Jurkat, Clone E6-1 (cell line): ENCODE measurements around the gene TRAF3.

ENCODE experiments used
- DNase-seq: peaks from one replicate; pipeline ENCODE4 v3.0.0-alpha.2; 2011; ENCODE audit warnings: low read depth, low spot score
- H3K4me3 ChIP-seq: 2 replicates; pipeline ENCODE4 v1.5.1; 2011; ENCODE audit warnings: mild to moderate bottlenecking, low read length, control low read depth, moderate library complexity

Gene TRAF3

DNA sequence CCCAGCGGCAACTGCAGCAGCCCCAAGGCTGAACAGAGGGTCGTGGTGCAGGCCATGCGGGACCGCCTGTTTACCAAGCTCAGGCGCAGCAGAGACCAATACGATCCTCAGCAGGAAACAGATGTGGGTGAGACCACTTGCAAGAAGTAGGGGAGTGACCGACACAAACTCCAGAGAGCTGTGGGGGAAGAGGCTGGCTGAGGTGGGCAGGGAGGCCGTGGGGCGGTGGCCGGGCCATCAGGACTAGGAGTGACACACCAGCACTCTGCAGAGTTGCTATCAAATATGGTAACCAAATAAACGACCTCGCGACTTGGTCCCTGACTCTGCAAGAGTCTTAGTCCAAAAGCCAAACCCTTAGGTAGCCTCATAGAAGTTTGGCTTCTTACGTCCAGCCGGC is 175.9 kb downstream of the TRAF3 start:
- DNase-seq: no peak
- H3K4me3 ChIP-seq: no peak overlapping the region

DNA sequence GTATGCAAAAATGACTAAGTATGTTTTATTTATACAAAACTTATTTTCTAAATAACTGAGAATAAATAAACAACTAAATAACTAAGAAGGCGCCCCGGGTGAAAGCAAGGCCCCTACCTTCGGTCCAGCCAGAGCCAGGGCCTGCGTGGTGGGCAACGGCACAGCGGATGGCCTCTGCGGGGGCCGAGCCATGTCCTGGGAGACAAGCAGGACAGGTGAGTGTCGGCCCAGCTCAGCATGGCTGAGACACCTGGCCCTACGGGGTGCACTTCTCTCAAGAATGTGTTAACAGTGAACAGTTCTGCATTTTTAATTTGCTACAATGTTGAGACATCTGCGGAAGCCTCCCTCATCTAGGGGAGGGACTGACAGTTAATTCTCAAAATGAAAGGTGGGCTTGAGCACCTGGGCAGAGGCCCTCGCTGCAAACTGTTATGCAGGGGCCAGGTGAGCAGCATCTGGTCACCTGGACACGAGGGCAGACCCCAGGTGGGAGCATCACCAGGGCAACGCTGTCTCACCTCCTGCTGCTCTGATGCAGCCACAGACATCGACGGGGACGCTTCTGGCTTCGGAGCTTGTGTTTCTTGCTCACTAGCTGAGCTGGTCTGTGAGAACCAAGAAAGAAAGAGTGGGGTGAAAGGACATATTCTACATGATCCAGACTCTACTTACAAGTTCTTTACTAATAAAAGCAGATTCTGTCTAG is 177.0 kb downstream of the TRAF3 start:
- no peak overlapping the region for H3K4me3 ChIP-seq
- no peak for DNase-seq

DNA sequence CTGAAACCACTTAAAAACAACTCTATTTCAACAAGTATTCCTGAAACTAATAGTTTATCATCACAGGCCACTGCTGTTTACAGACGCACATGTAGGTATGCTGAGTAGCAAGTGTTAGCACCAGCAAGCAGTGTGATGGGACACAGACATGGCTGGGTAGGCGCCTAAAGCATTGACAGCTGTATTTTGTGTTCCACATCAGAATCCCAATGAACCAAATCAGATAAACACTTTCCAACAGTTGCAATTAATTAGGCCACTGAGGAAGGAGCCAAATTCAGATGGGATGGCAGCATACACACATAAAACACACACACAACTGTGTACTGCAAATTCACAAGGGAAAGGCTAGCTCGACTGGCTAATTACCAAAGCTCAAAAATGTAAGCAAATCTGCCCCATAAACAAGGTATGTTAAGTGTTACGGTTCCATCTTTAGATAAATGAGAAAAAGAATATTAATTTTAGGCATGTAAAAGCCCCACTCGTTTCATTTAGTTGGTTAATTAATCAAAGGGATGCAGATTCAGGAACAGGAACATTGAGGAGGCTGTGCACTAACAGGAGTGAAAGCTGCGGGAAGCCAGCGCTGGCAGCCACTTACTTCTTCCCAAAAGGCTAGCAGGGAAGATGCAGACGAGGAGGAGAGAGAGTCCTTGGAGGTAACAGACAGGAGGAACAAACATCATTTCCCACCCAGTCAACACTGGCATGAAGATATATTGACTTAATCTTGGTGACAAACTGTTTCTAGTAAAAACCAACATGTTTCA is 178.6 kb downstream of the TRAF3 start:
- H3K4me3 ChIP-seq: no peak overlapping the region
- no peak for DNase-seq

DNA sequence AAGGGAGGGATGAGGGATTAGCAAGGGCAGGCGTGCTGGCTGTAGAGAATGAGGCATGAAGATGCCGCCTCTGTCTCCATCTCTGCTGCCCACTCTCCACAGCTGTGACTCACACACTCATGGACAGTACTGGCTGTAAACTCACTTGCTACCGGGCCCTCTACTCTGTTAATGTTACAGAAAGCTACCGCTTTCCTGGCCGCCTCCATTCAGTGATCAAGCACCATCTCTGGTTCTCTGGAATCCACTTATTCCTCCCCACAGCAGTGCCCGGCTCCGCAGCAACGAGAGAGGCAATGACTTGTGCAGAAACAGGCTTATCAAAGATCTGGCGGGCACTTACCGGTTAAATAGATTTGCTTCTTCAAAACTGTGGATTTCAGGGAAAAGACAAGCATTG is 180.0 kb downstream of the TRAF3 start:
- no peak for DNase-seq
- no peak overlapping the region for H3K4me3 ChIP-seq

DNA sequence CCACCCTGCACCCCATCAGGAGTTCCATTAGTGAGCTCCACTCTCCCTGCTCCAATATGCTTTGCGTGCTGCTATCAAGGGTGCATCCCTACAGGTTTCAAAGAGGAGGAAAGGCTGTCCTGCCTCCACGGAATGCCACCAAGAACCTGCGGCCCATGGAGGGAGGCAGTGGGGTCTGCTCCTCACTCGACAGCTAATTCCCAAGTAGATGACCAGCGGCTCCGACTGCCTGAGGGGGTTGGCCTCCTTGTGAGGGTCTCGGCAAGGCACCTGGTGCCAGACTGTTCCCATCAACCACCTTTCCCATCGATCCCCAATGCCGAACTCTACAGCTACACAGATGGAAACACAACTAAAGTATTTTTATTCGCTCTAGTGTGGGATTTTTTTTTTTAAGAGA is 181.2 kb downstream of the TRAF3 start:
- DNase-seq: no peak
- H3K4me3 ChIP-seq: no peak overlapping the region
